Osteocyte (in vitro differentiated cells): ENCODE measurements around the gene NUP188. TPM values are rescaled to one million over a fixed set of nuclear protein-coding genes. Genes with fewer than 3 reads are reported as not detected.

Experiments used
- DNase-seq: peaks from one replicate; pipeline ENCODE4 v3.0.0; 2021; ENCODE audit warnings: mixed read lengths; ENCODE audit not compliant: unreplicated experiment; ENCODE audit errors: extremely low spot score
- H3K27ac Mint-ChIP-seq: one replicate; pipeline ENCODE4 v1.8.0; 2021; ENCODE audit warnings: mild to moderate bottlenecking, mixed read lengths; ENCODE audit not compliant: unreplicated experiment
- H3K27me3 Mint-ChIP-seq: one replicate; pipeline ENCODE4 v1.8.0; 2021; ENCODE audit warnings: mixed read lengths; ENCODE audit not compliant: unreplicated experiment
- H3K36me3 Mint-ChIP-seq: one replicate; pipeline ENCODE4 v1.8.0; 2021; ENCODE audit warnings: mixed read lengths; ENCODE audit not compliant: unreplicated experiment
- H3K4me1 Mint-ChIP-seq: one replicate; pipeline ENCODE4 v1.8.0; 2021; ENCODE audit warnings: mixed read lengths; ENCODE audit not compliant: unreplicated experiment
- H3K4me3 Mint-ChIP-seq: one replicate; pipeline ENCODE4 v1.8.0; 2021; ENCODE audit warnings: mild to moderate bottlenecking, moderate library complexity, mixed read lengths; ENCODE audit not compliant: unreplicated experiment
- H3K9me3 Mint-ChIP-seq: one replicate; pipeline ENCODE4 v1.8.0; 2021; ENCODE audit warnings: mixed read lengths; ENCODE audit not compliant: unreplicated experiment
- CTCF ChIP-seq: fragments of 200-600 bp; sonication (generic); IDR thresholded peaks from 2 replicates; pipeline ENCODE4 v1.5.0; 2021; ENCODE audit warnings: antibody characterized with exemption, mild to moderate bottlenecking, moderate library complexity
- total RNA-seq: library from RNA; stranded (reverse); gene quantifications from 2 replicates; pipeline ENCODE4 v1.2.1, GENCODE V29; 2021

NUP188 gene
- total RNA-seq, 1 donor from 2014 or later = 44.5 TPM

- no peak for DNase-seq
- peaks cover 9% of the 10 kb centered on the region for H3K4me1 Mint-ChIP-seq
- H3K4me3 Mint-ChIP-seq = no peak overlapping the region
- TF ChIP-seq CTCF = no peak
- H3K9me3 Mint-ChIP-seq = no peaks in the 10 kb centered on the region
- peaks cover 26% of the 10 kb centered on the region for H3K36me3 Mint-ChIP-seq
- H3K27me3 Mint-ChIP-seq = no peaks in the 10 kb centered on the region
- H3K27ac Mint-ChIP-seq = no peak overlapping the region
Observed at GRCh38 chr9:129008469-129008965, 61.0 kb downstream of the NUP188 start.

- peaks cover 9% of the 10 kb centered on the region for H3K4me1 Mint-ChIP-seq
- H3K9me3 Mint-ChIP-seq = no peaks in the 10 kb centered on the region
- no peak overlapping the region for H3K4me3 Mint-ChIP-seq
- H3K27ac Mint-ChIP-seq = no peak overlapping the region
- no peaks in the 10 kb centered on the region for H3K27me3 Mint-ChIP-seq
- H3K36me3 Mint-ChIP-seq = peaks cover 28% of the 10 kb centered on the region
- DNase-seq = no peak
- no peak for TF ChIP-seq CTCF
Observed at GRCh38 chr9:129008986-129009583, 61.6 kb downstream of the NUP188 start.

GRCh38 chr9:129009584-129010141, 62.2 kb downstream of the NUP188 start:
- no peaks in the 10 kb centered on the region for H3K9me3 Mint-ChIP-seq

GRCh38 chr9:129010267-129010975, 62.9 kb downstream of the NUP188 start:
- Mint-ChIP-seq H3K4me3 (no peak overlapping the region), H3K27me3 (no peaks in the 10 kb centered on the region), H3K36me3 (peaks cover 29% of the 10 kb centered on the region), H3K27ac (no peak overlapping the region), H3K9me3 (no peaks in the 10 kb centered on the region), H3K4me1 (peaks cover 9% of the 10 kb centered on the region)
- no peak for DNase-seq
- TF ChIP-seq CTCF = no peak

More at GRCh38 chr9:129009584-129010141, 62.2 kb downstream of the NUP188 start:
- no peak for DNase-seq
- H3K27ac Mint-ChIP-seq = no peak overlapping the region
- TF ChIP-seq CTCF = no peak
- no peak overlapping the region for H3K4me3 Mint-ChIP-seq
- H3K36me3 Mint-ChIP-seq = peaks cover 28% of the 10 kb centered on the region
- no peaks in the 10 kb centered on the region for H3K27me3 Mint-ChIP-seq
- H3K4me1 Mint-ChIP-seq = peaks cover 9% of the 10 kb centered on the region

- Mint-ChIP-seq H3K9me3 (no peaks in the 10 kb centered on the region), H3K4me3 (no peak overlapping the region), H3K36me3 (peaks cover 30% of the 10 kb centered on the region), H3K4me1 (peaks cover 9% of the 10 kb centered on the region), H3K27me3 (no peaks in the 10 kb centered on the region), H3K27ac (no peak overlapping the region)
- no peak for DNase-seq
- TF ChIP-seq CTCF = no peak
Observed at GRCh38 chr9:129011170-129011569, 63.7 kb downstream of the NUP188 start.
